Measurements from ENCODE around the gene TNNC2.
"Not testable (repeated sequence)": the region's sequence is repeated elsewhere in the genome, so short reads cannot be mapped to it uniquely, and the experiment has no call there.

TNNC2 gene

DNA sequence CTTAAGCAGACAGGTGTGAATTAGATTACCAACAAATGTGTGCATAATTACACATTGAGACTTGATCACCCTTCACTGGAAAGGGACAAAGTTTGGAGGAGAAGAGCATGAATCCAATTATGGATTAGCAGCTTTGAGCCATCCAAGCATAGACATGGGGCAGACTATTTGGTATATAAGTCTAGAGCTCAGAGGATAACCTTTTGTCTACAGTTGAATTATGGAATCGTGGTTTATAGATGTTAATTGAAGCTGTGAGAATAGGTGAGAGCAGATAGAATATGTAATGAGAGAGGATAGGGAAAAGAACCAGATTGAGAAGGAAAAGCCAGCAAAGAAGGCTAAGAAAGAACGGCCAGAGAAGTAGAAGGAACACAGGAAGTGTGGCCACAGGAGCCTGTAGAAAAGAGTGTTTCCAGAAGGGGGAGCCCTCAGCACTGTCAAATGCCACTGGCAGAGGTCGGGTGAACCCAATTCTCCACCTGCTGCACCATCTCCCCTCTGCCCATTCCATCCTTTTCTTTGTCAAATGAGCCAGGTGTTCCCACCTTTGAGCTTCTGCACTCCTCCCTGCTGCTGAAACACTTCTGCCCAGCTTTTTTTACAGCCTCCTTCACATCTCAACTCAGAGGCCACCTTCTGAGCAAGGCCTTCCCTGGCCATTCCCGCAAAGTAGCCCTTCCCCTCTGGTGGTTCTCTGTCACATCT lies 28.0 kb downstream of the TNNC2 start:
- H4K91ac ChIP-seq (ENCODE audit: low read length) = no peak overlapping the region
- no peaks in the 10 kb centered on the region for H3K27me3 ChIP-seq (ENCODE audit: control insufficient read depth in 1 of 2, insufficient read depth in 1 of 2, low read length in 2 of 2)
- DNase-seq = peak; percentile 69
- H4K8ac ChIP-seq (ENCODE audit: low read length) = no peak overlapping the region
- H3K4me1 ChIP-seq (ENCODE audit: control insufficient read depth, insufficient read depth, low read depth, low read length) = no peaks in the 10 kb centered on the region
- H3K14ac ChIP-seq (ENCODE audit: low read length in 2 of 2) = no peak overlapping the region
- peaks cover 37 to 68% of the 10 kb centered on the region in 2 experiments for H3K36me3 ChIP-seq (ENCODE audit: control insufficient read depth in 1 of 2, insufficient read depth in 2 of 2, low read depth in 1 of 2, low read length in 2 of 2)
- H3K18ac ChIP-seq (ENCODE audit: low read depth in 1 of 2, low read length in 2 of 2) = no peak overlapping the region
- H3K79me1 ChIP-seq (replicated peaks; ENCODE audit: low read length, poor library complexity, severe bottlenecking) = peaks cover 16% of the 10 kb centered on the region
- no peak overlapping the region for H3K4me3 ChIP-seq (ENCODE audit: insufficient read depth in 1 of 2, low read depth in 1 of 2, low read length in 2 of 2)
- H2AFZ ChIP-seq (ENCODE audit: low read depth, low read length) = no peak overlapping the region
- no peak overlapping the region for H2BK5ac ChIP-seq (ENCODE audit: low read depth, low read length, poor library complexity, severe bottlenecking)
- H2BK12ac ChIP-seq (ENCODE audit: low read length in 2 of 2) = no peak overlapping the region
- 37% methylated on average over 4 of the region's 4 CpGs for WGBS
- H3K27ac ChIP-seq (ENCODE audit: low read length, poor library complexity, severe bottlenecking) = no peak overlapping the region
- no peaks in the 10 kb centered on the region for H3K9me3 ChIP-seq (ENCODE audit: control insufficient read depth, low read length)
- H2AK5ac ChIP-seq (ENCODE audit: low read length, severe bottlenecking) = no peak overlapping the region
- H3K4me2 ChIP-seq (ENCODE audit: low read length, poor library complexity, severe bottlenecking) = no peak overlapping the region
- H2BK15ac ChIP-seq (ENCODE audit: low read depth, poor library complexity, severe bottlenecking) = no peak overlapping the region
- no peak overlapping the region for H3K23ac ChIP-seq (ENCODE audit: low read length in 2 of 2)
- H2BK120ac ChIP-seq (ENCODE audit: low read depth, low read length) = no peak overlapping the region
- no peak overlapping the region for H3K4ac ChIP-seq (ENCODE audit: low read depth in 1 of 2, low read length in 2 of 2)
- peak overlapping the region; percentile 26 for H3K9ac ChIP-seq (ENCODE audit: low read length)

DNA sequence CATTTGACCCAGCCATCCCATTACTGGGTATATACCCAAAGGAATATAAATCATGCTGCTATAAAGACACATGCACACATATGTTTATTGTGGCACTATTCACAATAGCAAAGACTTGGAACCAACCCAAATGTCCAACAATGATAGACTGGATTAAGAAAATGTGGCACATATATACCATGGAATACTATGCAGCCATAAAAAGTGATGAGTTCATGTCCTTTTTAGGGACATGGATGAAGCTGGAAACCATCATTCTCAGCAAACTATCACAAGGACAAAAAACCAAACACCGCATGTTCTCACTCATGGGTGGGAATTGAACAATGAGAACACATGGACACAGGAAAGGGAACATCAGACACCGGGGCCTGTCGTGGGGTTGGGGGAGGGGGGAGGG lies 29.2 kb downstream of the TNNC2 start:
- H3K27me3 ChIP-seq (ENCODE audit: control insufficient read depth in 1 of 2, insufficient read depth in 1 of 2, low read length in 2 of 2); DNase-seq; H2BK120ac ChIP-seq (ENCODE audit: low read depth, low read length); H3K4me3 ChIP-seq (ENCODE audit: insufficient read depth in 1 of 2, low read depth in 1 of 2, low read length in 2 of 2); H3K4me1 ChIP-seq (ENCODE audit: control insufficient read depth, insufficient read depth, low read depth, low read length); H4K91ac ChIP-seq (ENCODE audit: low read length); H3K23ac ChIP-seq (ENCODE audit: low read length in 2 of 2); H2BK15ac ChIP-seq (ENCODE audit: low read depth, poor library complexity, severe bottlenecking); H3K4me2 ChIP-seq (ENCODE audit: low read length, poor library complexity, severe bottlenecking); H2BK12ac ChIP-seq (ENCODE audit: low read length in 2 of 2); H3K14ac ChIP-seq (ENCODE audit: low read length in 2 of 2); H3K18ac ChIP-seq (ENCODE audit: low read depth in 1 of 2, low read length in 2 of 2); H3K27ac ChIP-seq (ENCODE audit: low read length, poor library complexity, severe bottlenecking); H3K9me3 ChIP-seq (ENCODE audit: control insufficient read depth, low read length); H3K4ac ChIP-seq (ENCODE audit: low read depth in 1 of 2, low read length in 2 of 2); H4K8ac ChIP-seq (ENCODE audit: low read length); H3K9ac ChIP-seq (ENCODE audit: low read length); H2AFZ ChIP-seq (ENCODE audit: low read depth, low read length); H2BK5ac ChIP-seq (ENCODE audit: low read depth, low read length, poor library complexity, severe bottlenecking); H2AK5ac ChIP-seq (ENCODE audit: low read length, severe bottlenecking): not testable (repeated sequence)
- Histone ChIP-seq H3K79me1 (replicated peaks; ENCODE audit: low read length, poor library complexity, severe bottlenecking) (peaks cover 19% of the 10 kb centered on the region), H3K36me3 (ENCODE audit: control insufficient read depth in 1 of 2, insufficient read depth in 2 of 2, low read depth in 1 of 2, low read length in 2 of 2) (peaks cover 37 to 62% of the 10 kb centered on the region in 2 experiments)
- 100% methylated on average over 2 of the region's 3 CpGs for WGBS

DNA sequence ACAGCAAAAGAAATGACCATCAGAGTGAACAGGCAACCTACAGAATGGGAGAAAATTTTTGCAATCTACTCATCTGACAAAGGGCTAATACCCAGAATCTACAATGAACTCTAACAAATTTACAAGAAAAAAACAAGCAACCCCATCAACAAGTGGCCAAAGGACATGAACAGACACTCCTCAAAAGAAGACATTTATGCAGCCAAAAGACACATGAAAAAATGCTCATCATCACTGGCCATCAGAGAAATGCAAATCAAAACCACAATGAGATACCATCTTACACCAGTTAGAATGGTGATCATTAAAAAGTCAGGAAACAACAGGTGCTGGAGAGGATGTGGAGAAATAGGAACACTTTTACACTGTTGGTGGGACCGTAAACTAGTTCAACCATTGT lies 29.6 kb downstream of the TNNC2 start:
- not testable (repeated sequence) for H3K4me1 ChIP-seq (ENCODE audit: control insufficient read depth, insufficient read depth, low read depth, low read length); H2BK15ac ChIP-seq (ENCODE audit: low read depth, poor library complexity, severe bottlenecking); H2AFZ ChIP-seq (ENCODE audit: low read depth, low read length); H2BK5ac ChIP-seq (ENCODE audit: low read depth, low read length, poor library complexity, severe bottlenecking); H3K4me2 ChIP-seq (ENCODE audit: low read length, poor library complexity, severe bottlenecking); H3K9me3 ChIP-seq (ENCODE audit: control insufficient read depth, low read length); DNase-seq; H3K4me3 ChIP-seq (ENCODE audit: insufficient read depth in 1 of 2, low read depth in 1 of 2, low read length in 2 of 2); H3K9ac ChIP-seq (ENCODE audit: low read length); H3K14ac ChIP-seq (ENCODE audit: low read length in 2 of 2); H3K23ac ChIP-seq (ENCODE audit: low read length in 2 of 2); H2AK5ac ChIP-seq (ENCODE audit: low read length, severe bottlenecking); H2BK12ac ChIP-seq (ENCODE audit: low read length in 2 of 2); H4K8ac ChIP-seq (ENCODE audit: low read length); H3K4ac ChIP-seq (ENCODE audit: low read depth in 1 of 2, low read length in 2 of 2); H3K27me3 ChIP-seq (ENCODE audit: control insufficient read depth in 1 of 2, insufficient read depth in 1 of 2, low read length in 2 of 2); H3K27ac ChIP-seq (ENCODE audit: low read length, poor library complexity, severe bottlenecking); H2BK120ac ChIP-seq (ENCODE audit: low read depth, low read length); H4K91ac ChIP-seq (ENCODE audit: low read length); H3K18ac ChIP-seq (ENCODE audit: low read depth in 1 of 2, low read length in 2 of 2)
- H3K79me1 ChIP-seq (replicated peaks; ENCODE audit: low read length, poor library complexity, severe bottlenecking) = peaks cover 23% of the 10 kb centered on the region
- peaks cover 35 to 58% of the 10 kb centered on the region in 2 experiments for H3K36me3 ChIP-seq (ENCODE audit: control insufficient read depth in 1 of 2, insufficient read depth in 2 of 2, low read depth in 1 of 2, low read length in 2 of 2)
- no CpG with 5 or more reads among the region's 1 CpG for WGBS

DNA sequence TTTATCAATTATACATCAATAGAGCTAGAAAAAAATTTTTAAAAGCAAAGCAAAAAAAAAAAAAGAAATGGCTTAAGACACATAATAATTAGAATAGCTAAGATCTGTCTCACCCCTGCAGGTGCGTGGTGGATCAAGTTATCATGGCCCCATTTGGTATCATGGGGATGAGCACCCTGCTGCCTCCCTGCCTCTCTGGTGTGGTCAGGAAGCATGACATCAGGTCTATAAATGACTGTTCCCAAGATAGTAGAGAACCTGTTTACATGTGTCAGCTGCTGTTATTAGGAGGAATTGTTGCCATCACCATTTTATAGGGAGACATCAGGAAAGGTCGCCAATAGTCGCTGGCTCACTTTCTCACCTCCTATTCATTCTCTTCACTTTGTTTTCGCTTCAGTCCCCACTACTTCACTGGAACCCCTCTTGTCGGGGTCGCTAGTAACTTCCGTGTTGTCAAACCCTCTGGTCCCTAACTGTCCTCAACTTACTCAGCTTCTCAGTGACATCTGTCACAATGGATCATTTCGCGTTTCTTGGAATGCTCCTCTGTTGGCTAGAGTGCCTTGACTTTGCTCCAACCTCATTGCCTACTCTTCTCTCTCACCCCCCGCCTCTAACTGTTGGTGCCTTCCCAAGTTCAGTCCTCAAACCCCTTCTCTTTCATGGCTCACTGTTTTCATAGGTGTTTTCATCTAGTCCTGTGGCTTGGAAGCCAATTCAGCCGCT lies 30.6 kb downstream of the TNNC2 start:
- peaks cover 24% of the 10 kb centered on the region for H3K79me1 ChIP-seq (replicated peaks; ENCODE audit: low read length, poor library complexity, severe bottlenecking)
- H3K14ac ChIP-seq (ENCODE audit: low read length in 2 of 2) = no peak overlapping the region
- no peaks in the 10 kb centered on the region for H3K27me3 ChIP-seq (ENCODE audit: control insufficient read depth in 1 of 2, insufficient read depth in 1 of 2, low read length in 2 of 2)
- H2BK5ac ChIP-seq (ENCODE audit: low read depth, low read length, poor library complexity, severe bottlenecking) = no peak overlapping the region
- no peak overlapping the region for H2AK5ac ChIP-seq (ENCODE audit: low read length, severe bottlenecking)
- DNase-seq = no peak
- no peak overlapping the region for H3K4ac ChIP-seq (ENCODE audit: low read depth in 1 of 2, low read length in 2 of 2)
- H3K4me1 ChIP-seq (ENCODE audit: control insufficient read depth, insufficient read depth, low read depth, low read length) = peaks cover 6% of the 10 kb centered on the region
- no peak overlapping the region for H3K4me3 ChIP-seq (ENCODE audit: insufficient read depth in 1 of 2, low read depth in 1 of 2, low read length in 2 of 2)
- no peak overlapping the region for H2BK15ac ChIP-seq (ENCODE audit: low read depth, poor library complexity, severe bottlenecking)
- no peak overlapping the region for H3K9ac ChIP-seq (ENCODE audit: low read length)
- no peak overlapping the region for H2BK120ac ChIP-seq (ENCODE audit: low read depth, low read length)
- H3K27ac ChIP-seq (ENCODE audit: low read length, poor library complexity, severe bottlenecking) = no peak overlapping the region
- no peak overlapping the region for H4K91ac ChIP-seq (ENCODE audit: low read length)
- H3K36me3 ChIP-seq (ENCODE audit: control insufficient read depth in 1 of 2, insufficient read depth in 2 of 2, low read depth in 1 of 2, low read length in 2 of 2) = peaks cover 28 to 48% of the 10 kb centered on the region in 2 experiments
- no peak overlapping the region for H3K18ac ChIP-seq (ENCODE audit: low read depth in 1 of 2, low read length in 2 of 2)
- no peak overlapping the region for H3K4me2 ChIP-seq (ENCODE audit: low read length, poor library complexity, severe bottlenecking)
- H3K9me3 ChIP-seq (ENCODE audit: control insufficient read depth, low read length) = no peaks in the 10 kb centered on the region
- no peak overlapping the region for H2AFZ ChIP-seq (ENCODE audit: low read depth, low read length)
- no peak overlapping the region for H3K23ac ChIP-seq (ENCODE audit: low read length in 2 of 2)
- no peak overlapping the region for H4K8ac ChIP-seq (ENCODE audit: low read length)
- no peak overlapping the region for H2BK12ac ChIP-seq (ENCODE audit: low read length in 2 of 2)
- 98% methylated on average over 11 of the region's 11 CpGs for WGBS

All from mesenchymal stem cell (in vitro differentiated cells and primary cell).